ENCODE results near the gene XAGE1B.

Gene XAGE1B

GRCh38 chrX:52558140-52558539 is 41.3 kb upstream of the XAGE1B start:
- TF ChIP-seq ZNF114 (tag by site-specific recombination; IDR thresholded peaks at IDR 0.05) (no peak), ZNF223 (tag by site-specific recombination; IDR thresholded peaks at IDR 0.05) (no peak), ZNF529 (tag by site-specific recombination; IDR thresholded peaks at IDR 0.05; ENCODE audit: insufficient replicate concordance) (no peak), ZNF324 (tag by site-specific recombination; IDR thresholded peaks at IDR 0.05) (no peak), SETDB1 (IDR thresholded peaks at IDR 0.05; ENCODE audit: insufficient read length, low read length) (no peak), BCL11A (tag by site-specific recombination; IDR thresholded peaks at IDR 0.05; ENCODE audit: low read depth) (no peak), ZNF366 (tag by site-specific recombination; conservative IDR thresholded peaks at IDR 0.05) (no peak), ZNF843 (tag by site-specific recombination; IDR thresholded peaks at IDR 0.05) (no peak), ZNF555 (tag by site-specific recombination; conservative IDR thresholded peaks at IDR 0.05) (no peak), ZNF214 (tag by site-specific recombination; IDR thresholded peaks at IDR 0.05; ENCODE audit: borderline replicate concordance) (no peak), IKZF3 (tag by site-specific recombination; IDR thresholded peaks at IDR 0.05) (no peak), ZNF48 (tag by site-specific recombination; IDR thresholded peaks at IDR 0.05) (no peak), ZNF311 (tag by site-specific recombination; IDR thresholded peaks at IDR 0.05; ENCODE audit: borderline replicate concordance) (no peak), ZSCAN16 (tag by site-specific recombination; IDR thresholded peaks at IDR 0.05) (no peak), ZNF670 (tag by site-specific recombination; IDR thresholded peaks at IDR 0.05; ENCODE audit: low read depth) (no peak), RBAK (tag by site-specific recombination; IDR thresholded peaks at IDR 0.05) (no peak), ZNF155 (tag by site-specific recombination; IDR thresholded peaks at IDR 0.05) (no peak)
- TF ChIP-seq, protein P1, sequence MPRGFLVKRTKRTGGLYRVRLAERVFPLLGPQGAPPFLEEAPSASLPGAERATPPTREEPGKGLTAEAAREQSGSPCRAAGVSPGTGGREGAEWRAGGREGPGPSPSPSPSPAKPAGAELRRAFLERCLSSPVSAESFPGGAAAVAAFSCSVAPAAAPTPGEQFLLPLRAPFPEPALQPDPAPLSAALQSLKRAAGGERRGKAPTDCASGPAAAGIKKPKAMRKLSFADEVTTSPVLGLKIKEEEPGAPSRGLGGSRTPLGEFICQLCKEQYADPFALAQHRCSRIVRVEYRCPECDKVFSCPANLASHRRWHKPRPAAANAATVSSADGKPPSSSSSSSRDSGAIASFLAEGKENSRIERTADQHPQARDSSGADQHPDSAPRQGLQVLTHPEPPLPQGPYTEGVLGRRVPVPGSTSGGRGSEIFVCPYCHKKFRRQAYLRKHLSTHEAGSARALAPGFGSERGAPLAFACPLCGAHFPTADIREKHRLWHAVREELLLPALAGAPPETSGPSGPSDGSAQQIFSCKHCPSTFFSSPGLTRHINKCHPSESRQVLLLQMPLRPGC (tag by site-specific recombination; IDR thresholded peaks at IDR 0.05): no peak
- TF ChIP-seq, protein P2, sequence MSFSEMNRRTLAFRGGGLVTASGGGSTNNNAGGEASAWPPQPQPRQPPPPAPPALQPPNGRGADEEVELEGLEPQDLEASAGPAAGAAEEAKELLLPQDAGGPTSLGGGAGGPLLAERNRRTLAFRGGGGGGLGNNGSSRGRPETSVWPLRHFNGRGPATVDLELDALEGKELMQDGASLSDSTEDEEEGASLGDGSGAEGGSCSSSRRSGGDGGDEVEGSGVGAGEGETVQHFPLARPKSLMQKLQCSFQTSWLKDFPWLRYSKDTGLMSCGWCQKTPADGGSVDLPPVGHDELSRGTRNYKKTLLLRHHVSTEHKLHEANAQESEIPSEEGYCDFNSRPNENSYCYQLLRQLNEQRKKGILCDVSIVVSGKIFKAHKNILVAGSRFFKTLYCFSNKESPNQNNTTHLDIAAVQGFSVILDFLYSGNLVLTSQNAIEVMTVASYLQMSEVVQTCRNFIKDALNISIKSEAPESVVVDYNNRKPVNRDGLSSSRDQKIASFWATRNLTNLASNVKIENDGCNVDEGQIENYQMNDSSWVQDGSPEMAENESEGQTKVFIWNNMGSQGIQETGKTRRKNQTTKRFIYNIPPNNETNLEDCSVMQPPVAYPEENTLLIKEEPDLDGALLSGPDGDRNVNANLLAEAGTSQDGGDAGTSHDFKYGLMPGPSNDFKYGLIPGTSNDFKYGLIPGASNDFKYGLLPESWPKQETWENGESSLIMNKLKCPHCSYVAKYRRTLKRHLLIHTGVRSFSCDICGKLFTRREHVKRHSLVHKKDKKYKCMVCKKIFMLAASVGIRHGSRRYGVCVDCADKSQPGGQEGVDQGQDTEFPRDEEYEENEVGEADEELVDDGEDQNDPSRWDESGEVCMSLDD (tag by site-specific recombination; IDR thresholded peaks at IDR 0.05): no peak
- no peaks in the 10 kb centered on the region for H3K36me3 ChIP-seq (ENCODE audit: control insufficient read depth in 2 of 2, insufficient read depth in 1 of 2, low read length in 2 of 2)
- ChIA-PET POLR2A (no interaction called here), CTCF (interaction anchor here (0.8 kb wide), 1 partner anchor 16 kb away, joined by 4 read pairs; no protein-coding TSS in a partner anchor)
- no peak overlapping the region for H3K27ac ChIP-seq (ENCODE audit: extremely low read depth, low read depth, low read length)
- H3K9me3 ChIP-seq (ENCODE audit: control insufficient read depth, insufficient read depth, low read depth, low read length): no peaks in the 10 kb centered on the region
- H3K4me1 ChIP-seq (ENCODE audit: control insufficient read depth, insufficient read depth, low read length): no peaks in the 10 kb centered on the region
- H3K4me3 ChIP-seq (ENCODE audit: low read depth, low read length): no peak overlapping the region

- TF ChIP-seq ZNF169 (tag by site-specific recombination; IDR thresholded peaks at IDR 0.05): no peak
- TF ChIP-seq ZEB2 (tag by site-specific recombination; IDR thresholded peaks at IDR 0.05): no peak
- TF ChIP-seq, protein P3, sequence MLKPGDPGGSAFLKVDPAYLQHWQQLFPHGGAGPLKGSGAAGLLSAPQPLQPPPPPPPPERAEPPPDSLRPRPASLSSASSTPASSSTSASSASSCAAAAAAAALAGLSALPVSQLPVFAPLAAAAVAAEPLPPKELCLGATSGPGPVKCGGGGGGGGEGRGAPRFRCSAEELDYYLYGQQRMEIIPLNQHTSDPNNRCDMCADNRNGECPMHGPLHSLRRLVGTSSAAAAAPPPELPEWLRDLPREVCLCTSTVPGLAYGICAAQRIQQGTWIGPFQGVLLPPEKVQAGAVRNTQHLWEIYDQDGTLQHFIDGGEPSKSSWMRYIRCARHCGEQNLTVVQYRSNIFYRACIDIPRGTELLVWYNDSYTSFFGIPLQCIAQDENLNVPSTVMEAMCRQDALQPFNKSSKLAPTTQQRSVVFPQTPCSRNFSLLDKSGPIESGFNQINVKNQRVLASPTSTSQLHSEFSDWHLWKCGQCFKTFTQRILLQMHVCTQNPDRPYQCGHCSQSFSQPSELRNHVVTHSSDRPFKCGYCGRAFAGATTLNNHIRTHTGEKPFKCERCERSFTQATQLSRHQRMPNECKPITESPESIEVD (tag by site-specific recombination; IDR thresholded peaks at IDR 0.05): no peak
- TF ChIP-seq OVOL3 (tag by site-specific recombination; IDR thresholded peaks at IDR 0.05): no peak
- no peak for TF ChIP-seq ZNF157 (tag by site-specific recombination; IDR thresholded peaks at IDR 0.05)
- TF ChIP-seq ZNF701 (tag by site-specific recombination; IDR thresholded peaks at IDR 0.05): no peak
- no peak for TF ChIP-seq KLF9 (tag by site-specific recombination; IDR thresholded peaks at IDR 0.05; ENCODE audit: low read depth)
- no peak for TF ChIP-seq ZNF843 (tag by site-specific recombination; IDR thresholded peaks at IDR 0.05)
- no peak for TF ChIP-seq ZNF184 (tag by site-specific recombination; IDR thresholded peaks at IDR 0.05)
- TF ChIP-seq, protein P2 (tag by site-specific recombination; IDR thresholded peaks at IDR 0.05): no peak
- TF ChIP-seq ZNF121 (tag by site-specific recombination; IDR thresholded peaks at IDR 0.05): no peak
- H3K27ac ChIP-seq (ENCODE audit: extremely low read depth, low read depth, low read length): no peak overlapping the region
- CTCF ChIA-PET: no interaction called here
- POLR2A ChIA-PET: no interaction called here
- no peak overlapping the region for H3K4me3 ChIP-seq (ENCODE audit: low read depth, low read length)
- no peaks in the 10 kb centered on the region for H3K4me1 ChIP-seq (ENCODE audit: control insufficient read depth, insufficient read depth, low read length)
- H3K36me3 ChIP-seq (ENCODE audit: control insufficient read depth in 2 of 2, insufficient read depth in 1 of 2, low read length in 2 of 2): no peaks in the 10 kb centered on the region
- H3K9me3 ChIP-seq (ENCODE audit: control insufficient read depth, insufficient read depth, low read depth, low read length): no peaks in the 10 kb centered on the region
Observed at GRCh38 chrX:52556741-52557140, 39.9 kb upstream of the XAGE1B start.

Measured in HEK293 (cell line).